TTC549 (cell line): ENCODE results near the gene RDH11.
"Not testable (repeated sequence)": the region's sequence is repeated elsewhere in the genome, so short reads cannot be mapped to it uniquely, and the experiment has no call there.

ENCODE experiments used
- FAIRE-seq: peaks from 2 replicates; lab custom pipeline; 2012; peaks lifted over from hg19 to GRCh38; lab: Jason Lieb, UNC

The RDH11 gene

GRCh38 chr14:67704484-67705089, 9.0 kb upstream of the RDH11 start:
- peak; percentile 58 for FAIRE-seq

GRCh38 chr14:67703997-67704396, 8.4 kb upstream of the RDH11 start:
- FAIRE-seq, result no peak

- not testable (repeated sequence) for FAIRE-seq
Measured at GRCh38 chr14:67701492-67701891, 5.9 kb upstream of the RDH11 start, which contains the start of gene RDH12. TSS of gene RDH12 (plus strand) at chr14:67701886. CDS start at chr14:67722643, 20,757 bp downstream.

- FAIRE-seq, result no peak
Measured at GRCh38 chr14:67698179-67698578, 2.6 kb upstream of the RDH11 start.

- FAIRE-seq, result no peak
Measured at GRCh38 chr14:67697006-67697405, 1.4 kb upstream of the RDH11 start.

- FAIRE-seq, result no peak
Measured at GRCh38 chr14:67694791-67695393, 672 bp downstream of the RDH11 start.

GRCh38 chr14:67690011-67690410, 5.6 kb downstream of the RDH11 start:
- no peak for FAIRE-seq

GRCh38 chr14:67683842-67684241, 11.7 kb downstream of the RDH11 start:
- FAIRE-seq, result no peak

GRCh38 chr14:67680941-67681340, 14.6 kb downstream of the RDH11 start:
- no peak for FAIRE-seq

GRCh38 chr14:67680121-67680602, 15.4 kb downstream of the RDH11 start:
- no peak for FAIRE-seq

GRCh38 chr14:67679006-67679405, 16.6 kb downstream of the RDH11 start:
- FAIRE-seq, result no peak

- FAIRE-seq, result no peak
Measured at GRCh38 chr14:67675219-67675582, 20.4 kb downstream of the RDH11 start.

GRCh38 chr14:67674480-67675218, 20.9 kb downstream of the RDH11 start, which contains the start of gene VTI1B:
TSS of gene VTI1B (minus strand) at chr14:67674632. CDS start at chr14:67674489, 143 bp downstream.
- FAIRE-seq, result no peak

GRCh38 chr14:67674139-67674479, 21.5 kb downstream of the RDH11 start:
- no peak for FAIRE-seq

- FAIRE-seq, result no peak
Measured at GRCh38 chr14:67673451-67673850, 22.1 kb downstream of the RDH11 start.

GRCh38 chr14:67668559-67668958, 27.0 kb downstream of the RDH11 start:
- FAIRE-seq, result no peak

- peak; percentile 70 for FAIRE-seq
Measured at GRCh38 chr14:67666750-67667449, 28.7 kb downstream of the RDH11 start.

GRCh38 chr14:67665868-67666267, 29.7 kb downstream of the RDH11 start:
- no peak for FAIRE-seq

- FAIRE-seq, result no peak
Measured at GRCh38 chr14:67663633-67664032, 31.9 kb downstream of the RDH11 start.

GRCh38 chr14:67653651-67654280, 41.8 kb downstream of the RDH11 start:
- FAIRE-seq, result no peak

GRCh38 chr14:67652189-67652588, 43.4 kb downstream of the RDH11 start:
- no peak for FAIRE-seq

- no peak for FAIRE-seq
Measured at GRCh38 chr14:67650694-67651093, 44.9 kb downstream of the RDH11 start.
